Measurements from ENCODE around the gene BNC2. TPM values are rescaled to one million over a fixed set of nuclear protein-coding genes. Genes with fewer than 3 reads are reported as not detected.
A peak's percentile ranks its signal among the peaks of the same experiment; 100 is the strongest.

Gene BNC2
- total RNA-seq, 1 experiment from 2014 or later = 5.7 TPM

GRCh38 chr9:16623989-16624743 lies 246.3 kb downstream of the BNC2 start:
- Histone ChIP-seq H3K27ac (ENCODE audit: low read length) (peak overlapping the region; percentile 88), H3K4me1 (ENCODE audit: control insufficient read depth, insufficient read depth, low read length) (peaks cover 3% of the 10 kb centered on the region), H3K4me3 (ENCODE audit: low read depth in 2 of 2, low read length in 2 of 2) (no peak overlapping the region), H3K9me3 (ENCODE audit: control insufficient read depth, insufficient read depth, low read depth, low read length) (no peaks in the 10 kb centered on the region), H3K27me3 (ENCODE audit: control insufficient read depth, insufficient read depth, low read length) (no peaks in the 10 kb centered on the region), H3K36me3 (ENCODE audit: control insufficient read depth, insufficient read depth, low read length) (no peaks in the 10 kb centered on the region)
- DNase-seq (ENCODE audit: low read depth, low spot score) (no peak), ATAC-seq (no peak)
- in situ Hi-C loops (cut with HindIII; ENCODE audit: low pct_unique_long_range_greater_than_20kb, low sequenced_read_pairs) (no loop called here), intact Hi-C loops (cut with micrococcal nuclease; ENCODE audit: unreplicated experiment) (loop anchor here (10.0 kb wide), 1 partner anchor 81 kb away; no protein-coding TSS in a partner anchor)
- BruUV-seq (replicated peaks) = no TSS peak
- ChIA-PET POLR2A (no interaction called here), CTCF (no interaction called here)
- TF ChIP-seq SIN3A (IDR thresholded peaks at IDR 0.05; ENCODE audit: borderline replicate concordance, insufficient read depth, low read depth, low read length) = no peak
- no peak for TF ChIP-seq TCF7L2 (IDR thresholded peaks at IDR 0.05; ENCODE audit: low read depth, low read length)
- TF ChIP-seq, protein P1, sequence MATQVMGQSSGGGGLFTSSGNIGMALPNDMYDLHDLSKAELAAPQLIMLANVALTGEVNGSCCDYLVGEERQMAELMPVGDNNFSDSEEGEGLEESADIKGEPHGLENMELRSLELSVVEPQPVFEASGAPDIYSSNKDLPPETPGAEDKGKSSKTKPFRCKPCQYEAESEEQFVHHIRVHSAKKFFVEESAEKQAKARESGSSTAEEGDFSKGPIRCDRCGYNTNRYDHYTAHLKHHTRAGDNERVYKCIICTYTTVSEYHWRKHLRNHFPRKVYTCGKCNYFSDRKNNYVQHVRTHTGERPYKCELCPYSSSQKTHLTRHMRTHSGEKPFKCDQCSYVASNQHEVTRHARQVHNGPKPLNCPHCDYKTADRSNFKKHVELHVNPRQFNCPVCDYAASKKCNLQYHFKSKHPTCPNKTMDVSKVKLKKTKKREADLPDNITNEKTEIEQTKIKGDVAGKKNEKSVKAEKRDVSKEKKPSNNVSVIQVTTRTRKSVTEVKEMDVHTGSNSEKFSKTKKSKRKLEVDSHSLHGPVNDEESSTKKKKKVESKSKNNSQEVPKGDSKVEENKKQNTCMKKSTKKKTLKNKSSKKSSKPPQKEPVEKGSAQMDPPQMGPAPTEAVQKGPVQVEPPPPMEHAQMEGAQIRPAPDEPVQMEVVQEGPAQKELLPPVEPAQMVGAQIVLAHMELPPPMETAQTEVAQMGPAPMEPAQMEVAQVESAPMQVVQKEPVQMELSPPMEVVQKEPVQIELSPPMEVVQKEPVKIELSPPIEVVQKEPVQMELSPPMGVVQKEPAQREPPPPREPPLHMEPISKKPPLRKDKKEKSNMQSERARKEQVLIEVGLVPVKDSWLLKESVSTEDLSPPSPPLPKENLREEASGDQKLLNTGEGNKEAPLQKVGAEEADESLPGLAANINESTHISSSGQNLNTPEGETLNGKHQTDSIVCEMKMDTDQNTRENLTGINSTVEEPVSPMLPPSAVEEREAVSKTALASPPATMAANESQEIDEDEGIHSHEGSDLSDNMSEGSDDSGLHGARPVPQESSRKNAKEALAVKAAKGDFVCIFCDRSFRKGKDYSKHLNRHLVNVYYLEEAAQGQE (IDR thresholded peaks at IDR 0.05; ENCODE audit: insufficient read depth in 1 of 2, low read depth in 2 of 2, low read length in 1 of 2) = no peak
- TF ChIP-seq POLR2AphosphoS5 (IDR thresholded peaks at IDR 0.05; ENCODE audit: low read depth, low read length) = no peak
- TF ChIP-seq, protein P2, sequence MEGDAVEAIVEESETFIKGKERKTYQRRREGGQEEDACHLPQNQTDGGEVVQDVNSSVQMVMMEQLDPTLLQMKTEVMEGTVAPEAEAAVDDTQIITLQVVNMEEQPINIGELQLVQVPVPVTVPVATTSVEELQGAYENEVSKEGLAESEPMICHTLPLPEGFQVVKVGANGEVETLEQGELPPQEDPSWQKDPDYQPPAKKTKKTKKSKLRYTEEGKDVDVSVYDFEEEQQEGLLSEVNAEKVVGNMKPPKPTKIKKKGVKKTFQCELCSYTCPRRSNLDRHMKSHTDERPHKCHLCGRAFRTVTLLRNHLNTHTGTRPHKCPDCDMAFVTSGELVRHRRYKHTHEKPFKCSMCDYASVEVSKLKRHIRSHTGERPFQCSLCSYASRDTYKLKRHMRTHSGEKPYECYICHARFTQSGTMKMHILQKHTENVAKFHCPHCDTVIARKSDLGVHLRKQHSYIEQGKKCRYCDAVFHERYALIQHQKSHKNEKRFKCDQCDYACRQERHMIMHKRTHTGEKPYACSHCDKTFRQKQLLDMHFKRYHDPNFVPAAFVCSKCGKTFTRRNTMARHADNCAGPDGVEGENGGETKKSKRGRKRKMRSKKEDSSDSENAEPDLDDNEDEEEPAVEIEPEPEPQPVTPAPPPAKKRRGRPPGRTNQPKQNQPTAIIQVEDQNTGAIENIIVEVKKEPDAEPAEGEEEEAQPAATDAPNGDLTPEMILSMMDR (IDR thresholded peaks at IDR 0.05) = no peak

- ATAC-seq (no peak), DNase-seq (ENCODE audit: low read depth, low spot score) (no peak)
- H3K9me3 ChIP-seq (ENCODE audit: control insufficient read depth, insufficient read depth, low read depth, low read length) = no peaks in the 10 kb centered on the region
- H3K4me1 ChIP-seq (ENCODE audit: control insufficient read depth, insufficient read depth, low read length) = no peaks in the 10 kb centered on the region; the same call in none of the 2 replicates
- H3K27me3 ChIP-seq (ENCODE audit: control insufficient read depth, insufficient read depth, low read length) = no peaks in the 10 kb centered on the region
- peak overlapping the region; percentile 49; the same call in 1 of the 2 replicates for H3K27ac ChIP-seq (ENCODE audit: low read length)
- TF ChIP-seq, protein P2 (IDR thresholded peaks at IDR 0.05) = no peak
- TF ChIP-seq POLR2AphosphoS5 (IDR thresholded peaks at IDR 0.05; ENCODE audit: low read depth, low read length) (no peak), SIN3A (IDR thresholded peaks at IDR 0.05; ENCODE audit: borderline replicate concordance, insufficient read depth, low read depth, low read length) (no peak), TCF7L2 (IDR thresholded peaks at IDR 0.05; ENCODE audit: low read depth, low read length) (no peak)
- TF ChIP-seq, protein P1 (IDR thresholded peaks at IDR 0.05; ENCODE audit: insufficient read depth in 1 of 2, low read depth in 2 of 2, low read length in 1 of 2) = no peak
- ChIA-PET CTCF (no interaction called here), POLR2A (no interaction called here)
- no peak overlapping the region for H3K4me3 ChIP-seq (ENCODE audit: low read depth in 2 of 2, low read length in 2 of 2)
- no TSS peak for BruUV-seq (replicated peaks)
- intact Hi-C loops (cut with micrococcal nuclease; ENCODE audit: unreplicated experiment) = loop anchor here (10.0 kb wide), 1 partner anchor 82 kb away; no protein-coding TSS in a partner anchor
- in situ Hi-C loops (cut with HindIII; ENCODE audit: low pct_unique_long_range_greater_than_20kb, low sequenced_read_pairs) = no loop called here
- H3K36me3 ChIP-seq (ENCODE audit: control insufficient read depth, insufficient read depth, low read length) = no peaks in the 10 kb centered on the region
Observed at GRCh38 chr9:16622541-16622940, 247.9 kb downstream of the BNC2 start.

Measured in Panc1 (cell line).